ENCODE measurements around the gene SELENOV. TPM values are rescaled to one million over a fixed set of nuclear protein-coding genes. Genes with fewer than 3 reads are reported as not detected.
"Not testable (repeated sequence)": the region's sequence is repeated elsewhere in the genome, so short reads cannot be mapped to it uniquely, and the experiment has no call there.

Gene SELENOV
- total RNA-seq, 1 donor from 2014 or later, result 2.9 TPM

DNA sequence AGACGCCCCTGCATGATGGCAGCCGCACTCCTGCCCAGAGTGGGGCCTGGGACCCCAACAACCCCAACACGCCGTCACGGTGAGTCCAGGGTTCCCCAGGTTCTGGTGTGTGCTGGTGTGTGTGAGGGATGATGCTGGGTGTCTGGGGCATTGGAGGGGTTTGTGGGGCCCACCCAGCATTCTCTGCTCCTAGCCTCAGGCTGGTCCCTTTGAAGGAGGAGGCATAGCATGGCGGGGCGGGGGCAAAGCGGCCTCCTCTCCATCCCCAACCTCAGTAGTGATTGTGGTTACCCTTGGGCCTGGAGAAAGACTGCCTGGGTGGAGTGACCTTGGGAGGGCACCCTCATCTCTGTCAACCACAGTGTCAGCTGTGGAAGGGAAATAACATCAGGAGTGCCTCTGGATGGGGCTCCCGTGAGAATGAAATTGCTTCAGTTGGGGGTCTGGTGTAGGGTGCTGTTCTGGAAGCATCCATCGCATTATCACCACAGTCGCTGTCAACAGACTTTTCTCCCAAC, 41.4 kb upstream of the SELENOV start:
- TF ChIP-seq, protein P1, sequence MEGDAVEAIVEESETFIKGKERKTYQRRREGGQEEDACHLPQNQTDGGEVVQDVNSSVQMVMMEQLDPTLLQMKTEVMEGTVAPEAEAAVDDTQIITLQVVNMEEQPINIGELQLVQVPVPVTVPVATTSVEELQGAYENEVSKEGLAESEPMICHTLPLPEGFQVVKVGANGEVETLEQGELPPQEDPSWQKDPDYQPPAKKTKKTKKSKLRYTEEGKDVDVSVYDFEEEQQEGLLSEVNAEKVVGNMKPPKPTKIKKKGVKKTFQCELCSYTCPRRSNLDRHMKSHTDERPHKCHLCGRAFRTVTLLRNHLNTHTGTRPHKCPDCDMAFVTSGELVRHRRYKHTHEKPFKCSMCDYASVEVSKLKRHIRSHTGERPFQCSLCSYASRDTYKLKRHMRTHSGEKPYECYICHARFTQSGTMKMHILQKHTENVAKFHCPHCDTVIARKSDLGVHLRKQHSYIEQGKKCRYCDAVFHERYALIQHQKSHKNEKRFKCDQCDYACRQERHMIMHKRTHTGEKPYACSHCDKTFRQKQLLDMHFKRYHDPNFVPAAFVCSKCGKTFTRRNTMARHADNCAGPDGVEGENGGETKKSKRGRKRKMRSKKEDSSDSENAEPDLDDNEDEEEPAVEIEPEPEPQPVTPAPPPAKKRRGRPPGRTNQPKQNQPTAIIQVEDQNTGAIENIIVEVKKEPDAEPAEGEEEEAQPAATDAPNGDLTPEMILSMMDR (IDR thresholded peaks at IDR 0.05; ENCODE audit: unreplicated experiment), result no peak
- Mint-ChIP-seq H3K4me1 (ENCODE audit: unreplicated experiment) (peaks cover 30% of the 10 kb centered on the region), H3K9me3 (ENCODE audit: unreplicated experiment) (no peaks in the 10 kb centered on the region), H3K27ac (ENCODE audit: unreplicated experiment) (no peak overlapping the region), H3K4me3 (ENCODE audit: unreplicated experiment) (peak overlapping the region; percentile 59), H3K27me3 (ENCODE audit: unreplicated experiment) (peaks cover 8% of the 10 kb centered on the region), H3K36me3 (ENCODE audit: low read depth, unreplicated experiment) (peaks cover 45% of the 10 kb centered on the region)
- no peak for DNase-seq (ENCODE audit: low spot score)

DNA sequence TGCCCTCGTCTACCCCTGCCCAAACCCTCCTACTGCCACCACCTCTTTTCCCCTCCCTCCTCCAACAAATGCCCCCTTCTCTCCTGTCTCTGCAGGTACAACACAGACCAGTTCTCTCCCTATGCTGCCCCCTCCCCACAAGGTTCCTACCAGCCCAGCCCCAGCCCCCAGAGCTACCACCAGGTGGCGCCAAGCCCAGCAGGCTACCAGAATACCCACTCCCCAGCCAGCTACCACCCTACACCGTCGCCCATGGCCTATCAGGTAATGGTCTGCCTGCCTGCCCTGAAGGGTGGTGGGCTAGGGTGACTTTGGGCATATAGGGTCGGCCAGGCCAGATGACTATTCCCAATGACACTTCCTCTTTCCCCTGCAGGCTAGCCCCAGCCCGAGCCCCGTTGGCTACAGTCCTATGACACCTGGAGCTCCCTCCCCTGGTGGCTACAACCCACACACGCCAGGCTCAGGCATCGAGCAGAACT, 40.8 kb upstream of the SELENOV start:
- H3K4me1 Mint-ChIP-seq (ENCODE audit: unreplicated experiment), result peaks cover 32% of the 10 kb centered on the region
- H3K27me3 Mint-ChIP-seq (ENCODE audit: unreplicated experiment), result peaks cover 8% of the 10 kb centered on the region
- peaks cover 40% of the 10 kb centered on the region for H3K36me3 Mint-ChIP-seq (ENCODE audit: low read depth, unreplicated experiment)
- no peaks in the 10 kb centered on the region for H3K9me3 Mint-ChIP-seq (ENCODE audit: unreplicated experiment)
- TF ChIP-seq, protein P1 (IDR thresholded peaks at IDR 0.05; ENCODE audit: unreplicated experiment), result peak; percentile 72
- peak overlapping the region; percentile 59 for H3K4me3 Mint-ChIP-seq (ENCODE audit: unreplicated experiment)
- peak; percentile 88 for DNase-seq (ENCODE audit: low spot score)
- no peak overlapping the region for H3K27ac Mint-ChIP-seq (ENCODE audit: unreplicated experiment)

DNA sequence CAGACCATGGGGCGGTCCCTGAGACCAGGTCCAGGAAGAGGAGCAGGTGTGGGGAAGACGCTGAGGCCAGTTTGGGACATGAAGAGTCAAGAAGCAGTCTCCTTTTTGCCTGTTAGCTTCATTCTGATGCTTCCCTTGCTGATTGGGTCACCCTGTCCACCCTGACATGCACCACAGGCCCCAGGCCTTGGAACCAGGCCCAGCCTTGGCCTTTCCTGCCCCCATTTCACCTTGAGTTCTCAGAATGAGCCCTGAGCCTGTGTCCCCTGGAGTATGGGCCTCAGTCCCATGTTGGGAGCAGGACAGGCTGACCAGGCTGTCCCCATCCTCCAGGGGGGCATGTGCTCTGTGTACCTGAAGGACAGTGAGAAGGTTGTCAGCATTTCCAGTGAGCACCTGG, 39.2 kb upstream of the SELENOV start:
- H3K9me3 Mint-ChIP-seq (ENCODE audit: unreplicated experiment), result no peaks in the 10 kb centered on the region
- DNase-seq (ENCODE audit: low spot score), result no peak
- peaks cover 7% of the 10 kb centered on the region for H3K27me3 Mint-ChIP-seq (ENCODE audit: unreplicated experiment)
- no peak overlapping the region for H3K4me3 Mint-ChIP-seq (ENCODE audit: unreplicated experiment)
- H3K4me1 Mint-ChIP-seq (ENCODE audit: unreplicated experiment), result peaks cover 46% of the 10 kb centered on the region
- H3K27ac Mint-ChIP-seq (ENCODE audit: unreplicated experiment), result no peak overlapping the region
- TF ChIP-seq, protein P1 (IDR thresholded peaks at IDR 0.05; ENCODE audit: unreplicated experiment), result no peak
- H3K36me3 Mint-ChIP-seq (ENCODE audit: low read depth, unreplicated experiment), result peaks cover 24% of the 10 kb centered on the region

DNA sequence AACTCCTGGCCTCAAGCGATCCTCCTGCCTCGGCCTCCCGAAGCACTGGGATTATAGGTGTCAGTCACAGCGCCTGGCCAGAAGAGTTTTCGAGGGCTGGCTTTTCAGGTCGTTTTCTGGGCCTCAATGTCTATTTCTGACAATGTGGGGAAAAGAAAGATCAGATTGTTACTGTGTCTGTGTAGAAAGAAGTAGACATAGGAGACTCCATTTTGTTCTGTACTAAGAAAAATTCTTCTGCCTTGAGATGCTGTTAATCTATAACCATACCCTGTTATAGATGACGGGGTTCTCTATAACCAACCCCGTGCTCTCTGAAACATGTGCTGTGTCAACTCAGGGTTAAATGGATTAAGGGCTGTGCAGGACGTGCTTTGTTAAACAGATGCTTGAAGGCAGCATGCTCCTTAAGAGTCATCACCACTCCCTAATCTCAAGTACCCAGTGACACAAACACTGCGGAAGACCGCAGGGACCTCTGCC, 35.6 kb upstream of the SELENOV start:
- peak overlapping the region; percentile 84 for H3K27ac Mint-ChIP-seq (ENCODE audit: unreplicated experiment)
- peaks cover 19% of the 10 kb centered on the region for H3K36me3 Mint-ChIP-seq (ENCODE audit: low read depth, unreplicated experiment)
- DNase-seq (ENCODE audit: low spot score); H3K27me3 Mint-ChIP-seq (ENCODE audit: unreplicated experiment); H3K9me3 Mint-ChIP-seq (ENCODE audit: unreplicated experiment): not testable (repeated sequence)
- peak overlapping the region; percentile 80 for H3K4me3 Mint-ChIP-seq (ENCODE audit: unreplicated experiment)
- peaks cover 54% of the 10 kb centered on the region for H3K4me1 Mint-ChIP-seq (ENCODE audit: unreplicated experiment)

DNA sequence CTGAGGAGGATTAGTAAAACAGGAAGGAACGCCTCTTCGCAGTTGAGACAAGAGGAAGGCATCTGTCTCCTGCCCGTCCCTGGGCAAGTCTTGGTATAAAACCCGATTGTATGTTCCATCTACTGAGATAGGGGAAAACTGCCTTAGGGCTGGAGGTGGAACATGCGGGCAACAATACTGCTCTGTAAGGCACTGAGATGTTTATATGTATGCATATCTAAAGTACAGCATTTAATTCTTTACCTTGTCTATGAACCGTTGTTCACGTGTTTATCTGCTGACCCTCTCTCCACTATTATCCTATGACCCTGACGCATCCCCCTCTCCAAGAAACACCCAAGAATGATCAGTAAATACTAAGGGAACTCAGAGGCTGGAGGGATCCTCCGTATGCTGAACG, 35.0 kb upstream of the SELENOV start:
- H3K9me3 Mint-ChIP-seq (ENCODE audit: unreplicated experiment), result no peaks in the 10 kb centered on the region

More for the DNA sequence above, 35.0 kb upstream of the SELENOV start:
- Mint-ChIP-seq H3K4me1 (ENCODE audit: unreplicated experiment) (peaks cover 48% of the 10 kb centered on the region), H3K4me3 (ENCODE audit: unreplicated experiment) (peak overlapping the region; percentile 80), H3K27me3 (ENCODE audit: unreplicated experiment) (peaks cover 4% of the 10 kb centered on the region), H3K27ac (ENCODE audit: unreplicated experiment) (peak overlapping the region; percentile 84), H3K36me3 (ENCODE audit: low read depth, unreplicated experiment) (peaks cover 13% of the 10 kb centered on the region)
- DNase-seq (ENCODE audit: low spot score), result no peak
- TF ChIP-seq, protein P1 (IDR thresholded peaks at IDR 0.05; ENCODE audit: unreplicated experiment), result no peak

Measured in endothelial cell (in vitro differentiated cells).